ENCODE measurements around the gene CIDEC. TPM values are rescaled to one million over a fixed set of nuclear protein-coding genes. Genes with fewer than 3 reads are reported as not detected.

CIDEC gene
- not detected in 2 replicates for total RNA-seq

GRCh38 chr3:9879830-9880549 lies at the start of gene CIDEC:
Gene CIDEC (minus strand): TSS chr3:9880253. CDS start chr3:9878486, 1,767 bp downstream.

GRCh38 chr3:9916734-9917680 lies 37.0 kb upstream of the CIDEC start, which contains the start of gene IL17RC:
Gene IL17RC (plus strand): TSS chr3:9917098. CDS start chr3:9917316, 218 bp downstream.

GRCh38 chr3:9902372-9903237 lies 22.6 kb upstream of the CIDEC start, which contains the start of gene IL17RE:
Gene IL17RE (plus strand): TSS chr3:9902848. CDS start chr3:9902933, 85 bp downstream.

GRCh38 chr3:9890249-9891071 lies 10.4 kb upstream of the CIDEC start, which contains the start of gene JAGN1:
Gene JAGN1 (plus strand): TSS chr3:9890610. CDS start chr3:9890723, 113 bp downstream.

GRCh38 chr3:9843715-9844438 lies 36.2 kb downstream of the CIDEC start, which contains the start of gene RPUSD3:
Gene RPUSD3 (minus strand): TSS chr3:9844008. CDS start chr3:9843990, 18 bp downstream.

Other genes starting within 250 kb of the CIDEC start
- 31.6 and 32.4 TPM in 2 replicates for gene MTMR14, start 230.7 kb downstream of the CIDEC start, total RNA-seq
- not detected in 2 replicates for gene CPNE9, start 176.4 kb downstream of the CIDEC start, total RNA-seq
- gene BRPF1, start 148.5 kb downstream of the CIDEC start, total RNA-seq = 14.0 and 16.4 TPM in 2 replicates
- gene OGG1, start 130.3 kb downstream of the CIDEC start, total RNA-seq = 23.5 and 24.2 TPM in 2 replicates
- 60.6 and 64.3 TPM in 2 replicates for gene CAMK1, start 110.3 kb downstream of the CIDEC start, total RNA-seq
- gene TADA3, start 87.8 kb downstream of the CIDEC start, total RNA-seq = 65.0 and 73.8 TPM in 2 replicates
- gene ARPC4, start 87.2 kb downstream of the CIDEC start, total RNA-seq = 228 and 238 TPM in 2 replicates
- 18.4 and 22.5 TPM in 2 replicates for gene TTLL3, start 70.0 kb downstream of the CIDEC start, total RNA-seq
- 16.3 and 18.8 TPM in 2 replicates for gene RPUSD3, start 36.2 kb downstream of the CIDEC start, total RNA-seq
- gene JAGN1, start 10.4 kb upstream of the CIDEC start, total RNA-seq = 13.4 and 17.4 TPM in 2 replicates
- gene IL17RE, start 22.6 kb upstream of the CIDEC start, total RNA-seq = 3.5 and 4.4 TPM in 2 replicates
- gene IL17RC, start 36.8 kb upstream of the CIDEC start, total RNA-seq = 29.2 and 36.5 TPM in 2 replicates
- 20.3 and 25.4 TPM in 2 replicates for gene CRELD1, start 53.6 kb upstream of the CIDEC start, total RNA-seq
- gene PRRT3, start 72.2 kb upstream of the CIDEC start, total RNA-seq = 2.5 and 2.6 TPM in 2 replicates
- gene EMC3, start 106.6 kb upstream of the CIDEC start, total RNA-seq = 74.0 and 83.0 TPM in 2 replicates
- gene FANCD2, start 146.2 kb upstream of the CIDEC start, total RNA-seq = 13.1 and 25.9 TPM in 2 replicates
- not detected in 2 replicates for gene FANCD2OS, start 228.0 kb upstream of the CIDEC start, total RNA-seq
- gene BRK1, start 235.4 kb upstream of the CIDEC start, total RNA-seq = 113 and 134 TPM in 2 replicates